Keratinocyte (primary cell): ENCODE results near the gene OCIAD1.

Experiments used
- EZH2 ChIP-seq: IDR thresholded peaks from one replicate; pipeline ENCODE4 v1.6.1; 2012; ENCODE audit warnings: inconsistent platforms, mild to moderate bottlenecking, low read length, moderate library complexity
- TF ChIP-seq, protein P1 (sequence below), 3 experiments: IDR thresholded peaks in 1 of 3; conservative IDR thresholded peaks in 1 of 3; optimal IDR thresholded peaks in 1 of 3; 2 replicates in 2 of 3; 3 replicates in 1 of 3; pipeline versions ENCODE3 to v1.5.1; 2011; ENCODE audit warnings: low read length in 3 of 3, mild to moderate bottlenecking in 3 of 3, moderate library complexity in 2 of 3, control low read depth in 1 of 3, inconsistent platforms in 1 of 3; ENCODE audit not compliant: insufficient read depth in 2 of 3; ENCODE audit errors: extremely low read depth in 1 of 3

DNA sequence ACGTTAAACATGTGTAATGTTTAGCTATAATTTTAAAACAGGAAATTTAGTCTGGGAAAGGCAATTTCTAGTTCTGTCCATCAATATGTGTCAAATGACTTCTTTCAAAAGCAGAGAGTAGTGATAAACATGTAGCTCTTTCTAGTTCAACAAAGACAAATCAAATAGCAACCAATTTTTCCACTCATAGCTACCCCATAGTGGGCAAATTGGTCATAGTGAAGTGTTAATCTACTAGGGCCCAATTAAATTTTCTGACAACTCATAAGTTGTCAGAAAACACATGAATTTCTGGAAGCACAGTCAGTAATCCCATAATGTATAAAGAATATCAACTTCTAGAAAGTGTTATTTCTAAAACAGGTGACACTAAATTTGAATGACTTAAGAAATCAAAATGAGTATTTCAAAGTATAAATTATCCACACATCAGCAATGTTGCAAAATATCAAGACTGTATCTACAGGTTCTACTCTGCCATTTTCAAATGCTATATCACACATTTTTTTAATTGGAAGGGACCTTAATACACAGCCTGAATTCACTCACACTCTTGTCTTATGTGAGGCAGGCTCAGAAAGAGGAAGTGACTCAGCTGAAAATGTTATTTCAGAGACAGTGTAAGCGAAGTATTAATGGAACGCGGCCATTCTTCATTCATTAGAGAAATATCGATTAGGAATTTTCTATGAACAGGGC is 68.0 kb downstream of the OCIAD1 start:
- TF ChIP-seq, protein P1, sequence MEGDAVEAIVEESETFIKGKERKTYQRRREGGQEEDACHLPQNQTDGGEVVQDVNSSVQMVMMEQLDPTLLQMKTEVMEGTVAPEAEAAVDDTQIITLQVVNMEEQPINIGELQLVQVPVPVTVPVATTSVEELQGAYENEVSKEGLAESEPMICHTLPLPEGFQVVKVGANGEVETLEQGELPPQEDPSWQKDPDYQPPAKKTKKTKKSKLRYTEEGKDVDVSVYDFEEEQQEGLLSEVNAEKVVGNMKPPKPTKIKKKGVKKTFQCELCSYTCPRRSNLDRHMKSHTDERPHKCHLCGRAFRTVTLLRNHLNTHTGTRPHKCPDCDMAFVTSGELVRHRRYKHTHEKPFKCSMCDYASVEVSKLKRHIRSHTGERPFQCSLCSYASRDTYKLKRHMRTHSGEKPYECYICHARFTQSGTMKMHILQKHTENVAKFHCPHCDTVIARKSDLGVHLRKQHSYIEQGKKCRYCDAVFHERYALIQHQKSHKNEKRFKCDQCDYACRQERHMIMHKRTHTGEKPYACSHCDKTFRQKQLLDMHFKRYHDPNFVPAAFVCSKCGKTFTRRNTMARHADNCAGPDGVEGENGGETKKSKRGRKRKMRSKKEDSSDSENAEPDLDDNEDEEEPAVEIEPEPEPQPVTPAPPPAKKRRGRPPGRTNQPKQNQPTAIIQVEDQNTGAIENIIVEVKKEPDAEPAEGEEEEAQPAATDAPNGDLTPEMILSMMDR (optimal IDR thresholded peaks at IDR 0.05 in 1 of 3, IDR thresholded peaks at IDR 0.05 in 1 of 3, conservative IDR thresholded peaks at IDR 0.05 in 1 of 3; ENCODE audit: extremely low read depth in 1 of 3, insufficient read depth in 2 of 3, low read length in 3 of 3): no peak
- TF ChIP-seq EZH2: no peak
